IPS-18a (cell line): ENCODE results near the gene DHRS7B.
"Not testable (repeated sequence)": the region's sequence is repeated elsewhere in the genome, so short reads cannot be mapped to it uniquely, and the experiment has no call there.

ENCODE experiments used
- H3K27ac ChIP-seq: one replicate; pipeline ENCODE4 v1.5.1; 2013; ENCODE audit warnings: low read length
- H3K27me3 ChIP-seq: one replicate; pipeline ENCODE4 v1.6.1; 2013; ENCODE audit warnings: mild to moderate bottlenecking, low read length; ENCODE audit not compliant: control insufficient read depth, insufficient read depth
- H3K36me3 ChIP-seq: one replicate; pipeline ENCODE4 v1.6.1; 2013; ENCODE audit warnings: low read depth, low read length; ENCODE audit not compliant: control insufficient read depth
- H3K4me1 ChIP-seq: one replicate; pipeline ENCODE4 v1.6.1; 2013; ENCODE audit warnings: low read depth, low read length; ENCODE audit not compliant: control insufficient read depth
- H3K4me3 ChIP-seq: one replicate; pipeline ENCODE4 v1.5.1; 2013; ENCODE audit warnings: low read length
- H3K9ac ChIP-seq: one replicate; pipeline ENCODE4 v1.6.1; 2013; ENCODE audit warnings: mild to moderate bottlenecking, low read length, moderate library complexity
- H3K9me3 ChIP-seq: one replicate; pipeline ENCODE4 v1.6.1; 2013; ENCODE audit warnings: low read depth, low read length; ENCODE audit not compliant: control insufficient read depth

The DHRS7B gene

GRCh38 chr17:21126645-21127508, at the start of gene DHRS7B:
Gene DHRS7B, plus strand, starts transcription at chr17:21126964. Its CDS starts 8 bp downstream, at chr17:21126972.
- H3K36me3 ChIP-seq: no peaks in the 10 kb centered on the region
- H3K4me3 ChIP-seq: peak within 1 kb of the TSS; percentile 78
- H3K27ac ChIP-seq: peak within 1 kb of the TSS; percentile 33
- no peaks in the 10 kb centered on the region for H3K9me3 ChIP-seq
- H3K4me1 ChIP-seq: peaks cover 7% of the 10 kb centered on the region
- no peaks in the 10 kb centered on the region for H3K27me3 ChIP-seq
- H3K9ac ChIP-seq: peak within 1 kb of the TSS; percentile 82

- H3K27ac ChIP-seq: no peak overlapping the region
- no peaks in the 10 kb centered on the region for H3K4me1 ChIP-seq
- H3K9ac ChIP-seq: no peak overlapping the region
- H3K36me3 ChIP-seq: no peaks in the 10 kb centered on the region
- no peaks in the 10 kb centered on the region for H3K9me3 ChIP-seq
- H3K4me3 ChIP-seq: no peak overlapping the region
- no peaks in the 10 kb centered on the region for H3K27me3 ChIP-seq
Measured at GRCh38 chr17:21077281-21077680, 49.5 kb upstream of the DHRS7B start.

GRCh38 chr17:21078016-21078780, 48.6 kb upstream of the DHRS7B start:
- Histone ChIP-seq H3K27me3 (no peaks in the 10 kb centered on the region), H3K4me3 (no peak overlapping the region), H3K9ac (no peak overlapping the region), H3K4me1 (no peaks in the 10 kb centered on the region), H3K27ac (no peak overlapping the region), H3K9me3 (no peaks in the 10 kb centered on the region), H3K36me3 (no peaks in the 10 kb centered on the region)

GRCh38 chr17:21079196-21079595, 47.6 kb upstream of the DHRS7B start:
- Histone ChIP-seq H3K9me3 (no peaks in the 10 kb centered on the region), H3K4me1 (no peaks in the 10 kb centered on the region), H3K4me3 (no peak overlapping the region), H3K27ac (no peak overlapping the region), H3K27me3 (no peaks in the 10 kb centered on the region), H3K9ac (no peak overlapping the region), H3K36me3 (no peaks in the 10 kb centered on the region)

- Histone ChIP-seq H3K27ac (no peak overlapping the region), H3K4me1 (no peaks in the 10 kb centered on the region), H3K4me3 (no peak overlapping the region), H3K36me3 (no peaks in the 10 kb centered on the region), H3K9me3 (no peaks in the 10 kb centered on the region), H3K27me3 (no peaks in the 10 kb centered on the region), H3K9ac (no peak overlapping the region)
Measured at GRCh38 chr17:21082001-21082436, 44.7 kb upstream of the DHRS7B start.

GRCh38 chr17:21085280-21085679, 41.5 kb upstream of the DHRS7B start:
- not testable (repeated sequence) for H3K9ac ChIP-seq, H3K9me3 ChIP-seq, H3K4me3 ChIP-seq, H3K36me3 ChIP-seq, H3K27ac ChIP-seq, H3K27me3 ChIP-seq, H3K4me1 ChIP-seq

GRCh38 chr17:21085707-21086106, 41.1 kb upstream of the DHRS7B start:
- no peak overlapping the region for H3K27ac ChIP-seq
- no peaks in the 10 kb centered on the region for H3K9me3 ChIP-seq
- no peak overlapping the region for H3K4me3 ChIP-seq
- no peaks in the 10 kb centered on the region for H3K27me3 ChIP-seq
- no peak overlapping the region for H3K9ac ChIP-seq
- no peaks in the 10 kb centered on the region for H3K36me3 ChIP-seq
- no peaks in the 10 kb centered on the region for H3K4me1 ChIP-seq

- no peaks in the 10 kb centered on the region for H3K9me3 ChIP-seq
- H3K27me3 ChIP-seq: no peaks in the 10 kb centered on the region
- H3K4me1 ChIP-seq: no peaks in the 10 kb centered on the region
- H3K4me3 ChIP-seq: no peak overlapping the region
- no peak overlapping the region for H3K9ac ChIP-seq
- H3K27ac ChIP-seq: no peak overlapping the region
- H3K36me3 ChIP-seq: no peaks in the 10 kb centered on the region
Measured at GRCh38 chr17:21089145-21089544, 37.6 kb upstream of the DHRS7B start.

- Histone ChIP-seq H3K27me3 (no peaks in the 10 kb centered on the region), H3K4me3 (no peak overlapping the region), H3K9ac (no peak overlapping the region), H3K27ac (no peak overlapping the region), H3K9me3 (no peaks in the 10 kb centered on the region), H3K4me1 (no peaks in the 10 kb centered on the region), H3K36me3 (no peaks in the 10 kb centered on the region)
Measured at GRCh38 chr17:21089933-21090901, 36.5 kb upstream of the DHRS7B start.

- H3K27ac ChIP-seq: no peak overlapping the region
- H3K4me3 ChIP-seq: no peak overlapping the region
- no peaks in the 10 kb centered on the region for H3K27me3 ChIP-seq
- H3K9me3 ChIP-seq: no peaks in the 10 kb centered on the region
- H3K36me3 ChIP-seq: no peaks in the 10 kb centered on the region
- no peaks in the 10 kb centered on the region for H3K4me1 ChIP-seq
- no peak overlapping the region for H3K9ac ChIP-seq
Measured at GRCh38 chr17:21090902-21091618, 35.7 kb upstream of the DHRS7B start.
